Activated CD4-positive, alpha-beta T cell treated with anti-CD3 and anti-CD28 coated beads, Interleukin-2, amount 10 ng/mL, durations not matched to agents 24 days and 14 days (primary cell): Measurements from ENCODE around the gene COLEC12. TPM values are rescaled to one million over a fixed set of nuclear protein-coding genes. Genes with fewer than 3 reads are reported as not detected.

ENCODE experiments used
- total RNA-seq: library from RNA; stranded (reverse); gene quantifications from 2 replicates; pipeline ENCODE4 v1.2.3, GENCODE V29; 2022

Gene COLEC12
- total RNA-seq, 1 donor from 2014 or later, result not detected

Other genes with a start within 250 kb of the COLEC12 start
- 71.2 and 78.9 TPM in 2 replicates for gene THOC1, start 232.7 kb downstream of the COLEC12 start, total RNA-seq
- gene CETN1, start 79.7 kb upstream of the COLEC12 start, total RNA-seq, result not detected in 2 replicates
- gene CLUL1, start 96.3 kb upstream of the COLEC12 start, total RNA-seq, result not detected in 2 replicates
- 269 and 276 TPM in 2 replicates for gene TYMS, start 157.0 kb upstream of the COLEC12 start, total RNA-seq
- 85.2 and 91.8 TPM in 2 replicates for gene ENOSF1, start 211.9 kb upstream of the COLEC12 start, total RNA-seq